Activated T-cell treated with anti-CD3 and anti-CD28 coated beads, Interleukin-2, amount 50 U/mL, for 48 hours (primary cell): ENCODE data around the gene HAPSTR1.

Experiments
- DNase-seq, 2 experiments: peaks; one replicate each; pipeline ENCODE4 v3.0.0-alpha.2; 2020

The HAPSTR1 gene

GRCh38 chr16:9124444-9124843, 33.0 kb downstream of the HAPSTR1 start:
- DNase-seq: no peak

DNA sequence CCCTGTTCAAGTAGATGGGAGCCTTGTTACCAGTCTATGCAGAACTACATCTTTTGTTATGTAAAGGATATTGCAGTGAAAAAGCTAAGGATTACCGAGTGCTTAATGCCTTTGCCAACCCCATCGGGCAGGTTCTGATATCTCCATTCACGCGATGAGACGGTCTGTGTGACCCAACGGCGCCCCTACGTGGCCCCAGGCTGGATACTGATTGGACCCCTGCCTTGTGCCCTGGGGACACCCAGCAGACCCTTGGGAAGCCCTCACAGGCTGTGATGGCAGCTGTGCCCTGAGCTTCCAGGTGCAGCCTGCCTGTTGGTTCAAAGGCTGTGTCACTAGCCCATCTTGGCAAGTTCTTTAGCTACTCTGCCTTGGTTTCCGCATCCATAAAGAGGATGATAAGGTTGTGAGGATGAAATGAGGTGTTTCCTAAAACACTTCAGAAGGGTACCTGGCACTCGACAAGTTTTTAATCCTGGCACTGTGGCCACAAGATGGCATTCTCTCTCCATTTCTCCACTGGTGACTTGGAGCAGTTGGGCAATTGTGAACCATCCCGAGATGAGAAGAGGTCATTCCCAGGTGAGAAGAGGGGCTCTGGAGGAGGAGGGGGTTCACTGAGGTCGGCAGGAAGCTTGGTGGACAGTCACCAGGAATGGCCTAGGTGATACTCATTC, 33.6 kb downstream of the HAPSTR1 start:
- DNase-seq: no peak

GRCh38 chr16:9125658-9126505, 34.4 kb downstream of the HAPSTR1 start:
- DNase-seq: no peak

DNA sequence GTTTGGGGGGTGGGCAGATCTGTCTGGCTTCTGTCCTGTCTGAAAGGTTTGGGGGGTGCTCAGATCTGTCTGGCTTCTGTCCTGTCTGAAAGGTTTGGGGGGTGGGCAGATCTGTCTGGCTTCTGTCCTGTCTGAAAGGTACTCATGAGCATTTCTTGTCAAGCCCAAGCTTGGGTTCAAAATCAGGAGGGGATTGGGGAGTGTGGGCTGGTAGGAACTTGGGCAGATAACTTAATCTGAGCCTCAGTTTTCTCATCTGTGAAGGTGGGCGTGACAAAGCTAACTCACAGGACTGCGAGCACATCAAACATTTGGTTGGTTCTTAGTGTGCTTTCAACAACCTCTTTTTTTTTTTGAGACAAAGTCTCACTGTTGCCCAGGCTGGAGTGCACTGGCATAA, 35.2 kb downstream of the HAPSTR1 start:
- no peak for DNase-seq

- no peak for DNase-seq
Observed at GRCh38 chr16:9128346-9129342, 37.2 kb downstream of the HAPSTR1 start.

- DNase-seq: no peak
Observed at GRCh38 chr16:9134306-9134705, 42.9 kb downstream of the HAPSTR1 start.

GRCh38 chr16:9134739-9135138, 43.3 kb downstream of the HAPSTR1 start:
- peak; percentile 76 to 78 for DNase-seq

DNA sequence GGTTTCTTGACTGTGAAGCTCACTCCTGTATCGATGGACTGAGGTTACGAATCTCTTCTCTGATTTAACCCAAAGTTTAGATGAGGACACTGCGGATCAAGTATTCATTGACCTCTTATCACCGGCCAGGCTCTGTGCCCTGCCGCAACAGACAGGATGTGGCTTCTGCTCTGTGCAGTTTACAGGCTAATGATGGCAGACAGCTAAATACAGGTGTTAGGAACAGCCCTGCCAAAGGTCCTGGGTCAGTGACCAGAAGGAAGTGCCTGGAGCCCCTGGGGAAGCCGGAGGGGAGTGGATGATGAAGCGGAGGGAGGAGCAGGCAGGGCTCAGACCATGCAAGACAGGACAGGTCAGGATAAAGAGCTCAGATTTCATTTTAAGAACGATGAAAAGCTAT, 44.4 kb downstream of the HAPSTR1 start:
- no peak for DNase-seq

- DNase-seq: no peak
Observed at GRCh38 chr16:9136596-9136995, 45.2 kb downstream of the HAPSTR1 start.

GRCh38 chr16:9138021-9138680, 46.7 kb downstream of the HAPSTR1 start:
- no peak for DNase-seq

DNA sequence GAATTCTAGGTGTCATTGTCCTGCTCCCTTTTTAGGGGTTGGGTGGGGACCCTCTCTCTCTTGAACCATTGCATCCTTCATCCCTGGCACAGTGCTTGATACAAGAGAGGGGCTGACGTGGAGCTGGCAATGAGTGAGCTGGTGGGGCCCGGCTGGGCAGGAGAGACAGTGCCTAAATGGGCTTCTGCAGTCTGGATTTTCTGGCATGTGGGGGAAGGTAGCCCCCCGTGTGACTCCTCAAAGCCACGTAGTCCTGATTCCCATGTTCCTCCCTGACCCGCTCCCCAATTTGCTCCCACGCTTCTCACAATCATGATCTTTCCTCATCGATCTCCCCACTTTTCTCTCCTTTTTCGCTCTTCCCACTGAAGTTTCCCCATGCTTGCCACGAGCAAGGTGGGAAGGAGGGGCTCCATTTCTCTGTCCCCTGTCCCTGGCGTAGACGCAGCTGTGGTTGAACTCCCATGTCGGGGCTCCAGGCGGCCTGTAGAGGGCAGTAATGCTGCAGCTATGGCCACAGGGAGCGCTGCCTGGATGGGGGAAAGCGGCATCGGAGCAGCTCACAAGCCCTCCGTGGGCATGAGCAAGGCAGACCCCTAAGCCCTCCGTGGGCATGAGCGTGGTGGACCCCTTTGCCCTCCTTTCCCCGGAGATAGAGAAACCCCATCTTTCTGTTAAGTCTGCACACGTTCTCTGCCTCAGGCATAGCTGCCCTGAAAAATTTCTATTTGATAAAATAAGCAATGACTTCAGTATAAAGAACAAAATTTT, 47.5 kb downstream of the HAPSTR1 start:
- peak; percentile 78 to 82 for DNase-seq

GRCh38 chr16:9139965-9140364, 48.5 kb downstream of the HAPSTR1 start:
- DNase-seq: no peak
